Measurements from ENCODE around the gene TUBA3D.
"Not testable (repeated sequence)": the region's sequence is repeated elsewhere in the genome, so short reads cannot be mapped to it uniquely, and the experiment has no call there.

The TUBA3D gene

DNA sequence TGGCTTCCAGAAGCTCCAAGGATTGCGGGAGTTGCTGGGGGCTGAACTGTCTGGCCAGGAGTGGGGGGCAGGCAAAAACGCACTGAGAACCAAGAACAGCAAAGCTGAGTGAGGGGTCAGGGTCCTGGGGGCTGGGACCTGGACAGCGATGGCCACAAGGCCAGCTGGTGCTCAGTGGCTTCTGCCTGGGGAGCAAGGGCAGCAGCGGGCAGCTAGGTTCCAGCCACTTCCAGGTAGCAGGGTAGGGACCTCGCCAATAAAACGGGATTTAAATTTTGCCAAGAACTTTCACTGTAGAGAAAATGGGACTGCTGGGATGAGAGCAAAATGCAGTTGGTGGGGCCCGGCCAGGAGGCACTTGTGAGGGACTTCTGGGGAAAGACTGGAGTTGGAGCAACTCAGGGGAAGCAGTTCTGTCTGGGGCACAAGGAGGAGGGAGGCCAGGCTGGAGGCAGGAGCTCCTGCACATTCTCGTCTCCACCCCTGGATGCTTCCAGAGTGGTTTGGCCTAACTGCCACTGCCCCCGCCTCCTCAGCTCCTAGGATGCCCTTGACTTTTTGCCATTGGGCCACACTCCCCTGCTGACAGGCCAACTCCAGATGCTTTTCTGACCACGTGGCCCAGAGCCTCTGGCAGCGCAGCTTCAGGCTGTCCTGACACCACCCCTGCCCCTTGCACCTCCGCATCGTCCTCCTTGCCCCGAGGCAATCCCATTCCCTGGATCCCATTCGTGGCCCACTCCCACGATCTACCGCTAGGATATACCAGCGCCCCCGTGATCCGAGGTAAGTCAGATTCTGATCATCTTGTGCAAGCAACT, 46.3 kb downstream of the TUBA3D start:
- no peak overlapping the region for H3K4me3 ChIP-seq (ENCODE audit: low read length)
- no peak for TF ChIP-seq ZNF274 (IDR thresholded peaks at IDR 0.05; ENCODE audit: low read depth, low read length)

GRCh38 chr2:131525256-131525655, 49.3 kb downstream of the TUBA3D start:
- not testable (repeated sequence) for H3K4me3 ChIP-seq (ENCODE audit: low read length)

DNA sequence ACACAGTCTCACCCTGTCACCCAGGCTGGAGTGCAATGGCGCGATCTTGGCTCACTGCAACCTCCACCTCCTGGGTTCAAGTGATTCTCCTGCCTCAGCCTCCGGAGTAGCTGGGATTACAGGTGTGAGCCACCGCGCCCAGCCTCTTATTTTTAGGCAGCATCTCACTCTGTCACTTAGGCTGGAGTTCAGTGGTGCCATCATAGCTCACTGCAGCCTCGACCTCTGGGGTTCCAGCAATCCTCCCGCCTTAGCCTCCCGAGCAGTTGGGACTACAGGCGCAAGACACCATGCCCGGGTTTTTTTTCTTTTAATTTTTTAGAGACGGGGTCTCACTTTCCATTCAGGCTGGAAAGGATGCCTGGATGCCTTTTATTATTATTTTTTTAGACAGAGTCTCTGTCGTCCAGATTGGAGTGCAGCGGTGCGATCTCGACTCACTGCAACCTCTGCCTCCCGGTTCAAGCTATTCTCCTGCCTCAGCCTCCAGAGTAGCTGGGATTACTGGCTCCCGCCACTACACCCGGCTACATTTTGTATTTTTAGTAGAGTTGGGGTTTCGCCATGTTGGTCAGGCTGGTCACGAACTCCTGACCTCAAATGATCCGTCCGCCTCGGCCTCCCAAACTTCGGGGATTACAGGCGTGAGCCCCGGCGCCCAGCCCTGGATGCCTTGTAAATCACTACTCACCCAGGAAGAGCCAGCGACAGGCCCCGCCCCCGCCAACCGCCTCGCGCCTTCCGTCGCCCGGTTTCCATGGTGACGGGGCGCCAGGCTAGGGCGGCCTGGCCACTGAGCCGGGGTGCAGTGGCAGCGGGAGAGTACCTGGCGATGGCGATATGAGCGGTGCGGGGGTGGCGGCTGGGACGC, 51.4 kb downstream of the TUBA3D start, which contains the start of gene CCDC74A:
CCDC74A (plus strand) TSS at position 758 of the 871 bp plus-strand sequence; CDS start at position 841, 83 bp downstream.
- H3K4me3 ChIP-seq (ENCODE audit: low read length) = peak within 1 kb of the TSS; percentile 51; the same call in 1 of the 2 replicates

DNA sequence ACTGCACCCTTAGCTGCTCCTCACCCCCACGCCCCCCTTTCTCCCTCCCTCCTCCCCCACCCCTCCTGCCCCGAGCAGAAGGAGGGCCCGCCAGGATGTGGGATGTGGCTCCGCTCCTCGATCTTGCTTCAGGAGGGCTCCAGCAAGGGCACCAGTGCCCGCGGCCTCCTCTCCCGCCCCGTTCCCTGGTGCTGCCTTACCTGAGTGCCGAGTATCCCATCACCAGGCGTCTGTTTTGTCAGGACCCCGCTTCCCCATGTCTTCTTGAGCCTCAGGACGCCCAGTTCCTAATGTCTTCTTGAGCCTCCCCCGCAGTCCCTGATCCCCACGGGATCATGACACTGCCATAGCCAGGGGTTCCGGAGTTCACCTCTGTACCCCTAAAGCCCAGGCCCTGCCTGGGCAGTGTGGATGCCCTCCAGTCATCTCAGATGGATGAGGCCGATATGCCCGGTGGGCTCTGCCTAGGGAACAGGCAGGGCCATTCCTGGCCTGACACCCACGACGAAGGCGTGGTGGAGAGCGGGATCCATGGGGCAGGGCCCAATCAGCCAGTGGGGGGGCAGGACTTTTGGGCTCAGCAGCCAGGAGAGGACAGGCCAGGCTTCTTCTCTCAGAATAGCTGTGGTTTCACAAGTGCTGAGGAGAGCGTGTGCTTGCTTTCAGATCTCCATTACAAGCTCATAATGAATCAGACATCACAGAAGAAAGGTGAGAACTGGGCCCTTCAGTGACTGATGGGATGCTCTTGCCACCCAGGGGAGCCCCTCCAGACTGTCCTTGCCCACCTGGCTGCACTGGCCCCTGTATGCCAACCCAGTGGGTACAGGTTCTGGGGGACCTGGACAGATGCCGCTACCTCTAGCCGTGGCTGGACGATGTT, 53.3 kb downstream of the TUBA3D start:
- not testable (repeated sequence) for H3K4me3 ChIP-seq (ENCODE audit: low read length)

GRCh38 chr2:131529864-131530445, 54.0 kb downstream of the TUBA3D start:
- not testable (repeated sequence) for H3K4me3 ChIP-seq (ENCODE audit: low read length)

DNA sequence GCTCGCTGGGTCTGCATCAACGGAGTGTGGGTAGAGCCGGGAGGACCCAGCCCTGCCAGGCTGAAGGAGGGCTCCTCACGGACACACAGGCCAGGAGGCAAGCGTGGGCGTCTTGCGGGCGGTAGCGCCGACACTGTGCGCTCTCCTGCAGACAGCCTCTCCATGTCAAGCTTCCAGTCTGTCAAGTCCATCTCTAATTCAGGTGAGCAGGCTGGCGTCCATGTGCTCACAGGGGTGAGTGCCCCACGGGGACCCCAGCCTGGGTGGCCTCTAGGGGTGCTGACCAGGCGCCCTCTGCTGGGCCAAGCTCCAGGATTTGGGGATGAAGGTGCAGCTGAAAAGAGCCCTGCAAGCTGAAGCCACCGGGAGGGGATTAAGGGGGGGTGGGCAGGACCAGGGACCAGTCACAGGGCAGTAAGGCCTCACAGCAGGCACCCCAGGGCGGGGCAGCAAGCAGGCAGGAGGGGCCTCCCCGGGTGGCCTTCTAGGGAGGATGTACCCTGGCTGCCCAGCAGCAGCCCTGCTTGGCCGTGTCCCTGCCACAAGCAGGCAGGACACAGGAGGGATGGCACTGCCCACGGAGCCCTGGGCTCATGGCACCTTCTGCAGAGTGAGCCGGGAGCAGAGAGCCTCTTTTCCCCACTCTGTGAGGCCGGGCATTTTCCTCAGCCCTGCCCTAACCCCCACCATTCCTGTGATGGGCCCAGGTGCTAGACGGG, 54.9 kb downstream of the TUBA3D start:
- H3K4me3 ChIP-seq (ENCODE audit: low read length) = not testable (repeated sequence)

DNA sequence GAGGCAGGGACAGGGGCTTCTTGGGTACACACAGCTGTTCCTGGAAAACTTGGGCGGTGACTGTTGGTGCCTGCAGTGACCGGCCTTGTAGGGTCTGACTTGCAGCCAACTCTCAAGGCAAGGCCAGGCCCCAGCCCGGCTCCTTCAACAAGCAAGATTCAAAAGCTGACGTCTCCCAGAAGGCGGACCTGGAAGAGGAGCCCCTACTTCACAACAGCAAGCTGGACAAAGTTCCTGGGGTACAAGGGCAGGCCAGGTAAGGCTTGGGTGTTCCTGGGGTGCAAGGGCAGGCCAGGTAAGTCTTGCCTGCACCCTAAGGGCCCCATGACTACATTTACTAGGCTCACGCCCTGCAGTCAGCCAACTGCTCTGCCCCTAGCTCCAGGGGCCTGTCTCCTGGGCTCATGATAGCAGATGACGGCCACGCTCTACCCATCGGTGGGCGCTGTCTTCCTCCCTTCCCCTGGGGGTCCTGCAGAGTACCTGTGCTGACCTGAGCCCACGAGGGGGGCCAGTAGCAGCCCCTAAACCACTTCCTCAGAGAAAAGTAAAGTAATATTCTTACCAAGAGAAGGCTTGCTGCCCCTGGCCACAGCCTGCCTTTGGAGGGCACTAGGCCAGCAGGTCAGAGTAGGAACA, 55.7 kb downstream of the TUBA3D start:
- H3K4me3 ChIP-seq (ENCODE audit: low read length) = not testable (repeated sequence)

All from GM08714 (cell line).